ENCODE measurements around the gene KLF7. TPM values are rescaled to one million over a fixed set of nuclear protein-coding genes. Genes with fewer than 3 reads are reported as not detected.
A peak's percentile ranks its signal among the peaks of the same experiment; 100 is the strongest.

The KLF7 gene
- total RNA-seq, 1 donor from 2014 or later: 120 TPM

- Mint-ChIP-seq H3K9me3 (ENCODE audit: unreplicated experiment) (no peaks in the 10 kb centered on the region), H3K27me3 (ENCODE audit: unreplicated experiment) (peaks cover 2% of the 10 kb centered on the region), H3K4me1 (ENCODE audit: unreplicated experiment) (peaks cover 98% of the 10 kb centered on the region), H3K36me3 (ENCODE audit: low read depth, unreplicated experiment) (peaks cover 20% of the 10 kb centered on the region), H3K27ac (ENCODE audit: unreplicated experiment) (peak overlapping the region; percentile 40), H3K4me3 (ENCODE audit: unreplicated experiment) (peak overlapping the region; percentile 26)
- TF ChIP-seq, protein P1, sequence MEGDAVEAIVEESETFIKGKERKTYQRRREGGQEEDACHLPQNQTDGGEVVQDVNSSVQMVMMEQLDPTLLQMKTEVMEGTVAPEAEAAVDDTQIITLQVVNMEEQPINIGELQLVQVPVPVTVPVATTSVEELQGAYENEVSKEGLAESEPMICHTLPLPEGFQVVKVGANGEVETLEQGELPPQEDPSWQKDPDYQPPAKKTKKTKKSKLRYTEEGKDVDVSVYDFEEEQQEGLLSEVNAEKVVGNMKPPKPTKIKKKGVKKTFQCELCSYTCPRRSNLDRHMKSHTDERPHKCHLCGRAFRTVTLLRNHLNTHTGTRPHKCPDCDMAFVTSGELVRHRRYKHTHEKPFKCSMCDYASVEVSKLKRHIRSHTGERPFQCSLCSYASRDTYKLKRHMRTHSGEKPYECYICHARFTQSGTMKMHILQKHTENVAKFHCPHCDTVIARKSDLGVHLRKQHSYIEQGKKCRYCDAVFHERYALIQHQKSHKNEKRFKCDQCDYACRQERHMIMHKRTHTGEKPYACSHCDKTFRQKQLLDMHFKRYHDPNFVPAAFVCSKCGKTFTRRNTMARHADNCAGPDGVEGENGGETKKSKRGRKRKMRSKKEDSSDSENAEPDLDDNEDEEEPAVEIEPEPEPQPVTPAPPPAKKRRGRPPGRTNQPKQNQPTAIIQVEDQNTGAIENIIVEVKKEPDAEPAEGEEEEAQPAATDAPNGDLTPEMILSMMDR (IDR thresholded peaks at IDR 0.05; ENCODE audit: unreplicated experiment): no peak
- no peak for DNase-seq (ENCODE audit: low spot score)
Observed at GRCh38 chr2:207156451-207157161, 9.1 kb downstream of the KLF7 start.

DNA sequence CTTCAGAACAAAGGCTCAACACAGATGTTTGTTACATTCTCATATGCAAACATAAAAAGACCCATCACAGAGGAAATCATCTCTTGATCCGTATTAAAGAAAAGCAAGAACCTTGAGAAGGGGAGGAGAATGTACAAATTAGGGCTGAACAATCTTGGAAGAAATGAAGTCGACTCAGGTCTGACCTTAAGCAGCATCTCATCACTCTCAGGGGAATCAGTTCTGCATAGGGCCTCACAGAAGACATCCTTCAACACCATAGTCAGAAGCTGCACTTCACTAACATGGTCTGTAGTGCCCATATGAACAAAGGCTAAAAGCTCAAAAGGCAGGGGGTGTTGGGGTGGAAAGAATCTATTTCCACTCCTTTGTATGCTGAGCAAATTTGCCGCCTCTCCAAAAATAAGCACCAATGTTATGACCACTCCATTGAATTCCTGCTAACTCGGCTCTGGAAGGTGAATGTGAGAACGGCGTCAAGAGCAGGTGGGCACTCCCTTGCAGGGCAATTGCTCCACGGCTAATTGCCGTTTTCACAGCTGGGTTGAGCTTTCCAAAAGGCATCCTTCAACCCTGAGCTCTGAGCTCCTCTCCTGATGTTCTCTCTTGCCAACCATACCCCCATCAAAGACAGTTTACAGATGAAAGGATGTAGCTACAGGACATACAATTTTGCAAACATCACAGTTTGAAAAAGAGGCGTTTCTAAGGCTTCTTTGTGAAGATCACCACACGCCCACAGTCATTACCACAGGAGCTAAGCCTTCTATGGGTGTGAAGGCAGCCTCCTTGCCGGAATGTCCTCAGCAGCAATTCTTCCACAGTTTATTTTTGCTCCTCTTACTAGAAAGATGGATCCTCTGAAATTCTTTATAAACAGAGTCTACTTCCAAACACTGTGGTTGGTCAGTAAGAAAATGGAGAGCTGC is 10.0 kb downstream of the KLF7 start:
- TF ChIP-seq, protein P1 (IDR thresholded peaks at IDR 0.05; ENCODE audit: unreplicated experiment): no peak
- H3K4me3 Mint-ChIP-seq (ENCODE audit: unreplicated experiment): no peak overlapping the region
- peak overlapping the region; percentile 58 for H3K27ac Mint-ChIP-seq (ENCODE audit: unreplicated experiment)
- peaks cover 20% of the 10 kb centered on the region for H3K36me3 Mint-ChIP-seq (ENCODE audit: low read depth, unreplicated experiment)
- no peak for DNase-seq (ENCODE audit: low spot score)
- H3K9me3 Mint-ChIP-seq (ENCODE audit: unreplicated experiment): no peaks in the 10 kb centered on the region
- peaks cover 2% of the 10 kb centered on the region for H3K27me3 Mint-ChIP-seq (ENCODE audit: unreplicated experiment)
- H3K4me1 Mint-ChIP-seq (ENCODE audit: unreplicated experiment): peaks cover 95% of the 10 kb centered on the region

DNA sequence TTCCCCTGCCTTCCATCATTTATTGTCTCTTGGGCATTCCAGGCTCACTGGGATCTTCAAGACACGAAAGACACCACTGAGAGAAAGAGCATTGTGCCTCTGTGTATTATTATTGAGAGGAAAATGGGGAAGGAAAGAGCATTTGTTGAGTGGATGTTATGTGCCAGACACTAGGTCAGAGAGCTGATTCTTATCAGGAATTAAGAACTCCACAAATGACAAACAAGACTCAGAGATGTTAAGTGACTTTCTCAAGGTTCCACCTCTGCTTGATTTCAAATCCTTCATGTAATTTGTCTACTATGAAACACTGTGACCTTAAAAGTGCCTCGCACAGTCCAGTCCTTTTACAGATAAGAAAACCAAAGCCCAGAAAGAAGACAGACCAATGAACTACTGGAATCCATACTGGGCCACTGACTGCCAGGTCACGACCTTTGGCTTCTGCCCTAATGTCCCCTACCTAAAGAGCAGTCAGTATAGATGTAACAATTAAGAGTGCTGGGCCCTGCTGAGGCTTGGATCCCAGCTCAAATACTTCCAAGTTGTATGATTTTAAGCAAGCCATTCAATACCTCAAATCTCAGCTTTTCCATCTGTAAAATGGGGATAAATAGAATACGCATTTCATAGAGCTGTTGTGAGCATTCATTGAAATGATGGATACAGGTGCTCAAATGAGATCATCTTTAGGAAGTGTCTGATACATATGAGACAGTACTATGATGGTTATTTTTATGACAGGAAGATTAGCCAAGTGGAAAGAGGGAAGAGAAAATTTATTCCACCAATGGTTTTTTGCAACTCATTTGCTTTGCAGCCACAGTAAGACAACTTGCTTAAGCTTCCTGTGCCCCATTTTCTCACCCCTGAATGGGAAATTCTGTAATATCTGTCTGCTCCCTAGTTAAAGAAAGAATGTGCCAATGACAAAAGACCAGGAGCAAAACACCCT is 10.9 kb downstream of the KLF7 start:
- TF ChIP-seq, protein P1 (IDR thresholded peaks at IDR 0.05; ENCODE audit: unreplicated experiment): no peak
- peaks cover 2% of the 10 kb centered on the region for H3K27me3 Mint-ChIP-seq (ENCODE audit: unreplicated experiment)
- no peak for DNase-seq (ENCODE audit: low spot score)
- H3K4me1 Mint-ChIP-seq (ENCODE audit: unreplicated experiment): peaks cover 95% of the 10 kb centered on the region
- peak overlapping the region; percentile 72 for H3K27ac Mint-ChIP-seq (ENCODE audit: unreplicated experiment)
- H3K4me3 Mint-ChIP-seq (ENCODE audit: unreplicated experiment): peak overlapping the region; percentile 49
- H3K36me3 Mint-ChIP-seq (ENCODE audit: low read depth, unreplicated experiment): peaks cover 20% of the 10 kb centered on the region
- H3K9me3 Mint-ChIP-seq (ENCODE audit: unreplicated experiment): no peaks in the 10 kb centered on the region

DNA sequence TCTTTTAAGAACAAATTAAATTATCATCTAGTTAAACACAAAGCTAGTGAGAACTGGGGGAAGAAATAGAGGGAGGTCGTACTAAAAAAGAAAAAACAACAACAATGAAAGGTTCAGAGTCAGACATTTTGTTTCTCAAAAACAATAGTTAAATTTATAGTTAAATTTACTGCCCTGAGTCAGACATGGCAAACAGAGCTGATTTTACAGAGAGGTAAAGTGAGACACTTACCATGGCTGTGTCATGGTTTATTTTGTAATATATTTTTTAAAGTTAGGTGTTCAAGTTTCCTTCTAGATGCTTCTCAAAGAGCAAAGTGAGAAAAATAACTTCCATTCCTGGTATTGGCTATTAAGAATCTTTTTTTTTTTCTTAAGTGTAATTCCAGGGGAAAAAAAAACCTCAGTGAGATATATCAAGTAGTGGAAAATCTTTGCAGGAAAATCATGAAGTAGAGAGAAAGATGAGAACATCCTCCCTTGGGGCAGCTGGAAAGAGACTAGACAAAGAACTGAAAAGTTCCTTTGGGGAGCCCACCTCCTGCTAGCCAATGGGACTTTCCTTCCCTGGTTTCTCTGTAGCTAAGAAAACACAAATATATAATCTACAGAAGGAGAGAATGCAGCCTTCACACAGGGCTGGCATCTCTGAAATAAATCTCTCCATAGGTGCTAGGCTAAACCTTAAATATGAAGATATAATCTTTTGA is 12.3 kb downstream of the KLF7 start:
- no peak overlapping the region for H3K4me3 Mint-ChIP-seq (ENCODE audit: unreplicated experiment)
- no peaks in the 10 kb centered on the region for H3K9me3 Mint-ChIP-seq (ENCODE audit: unreplicated experiment)
- H3K27me3 Mint-ChIP-seq (ENCODE audit: unreplicated experiment): peaks cover 2% of the 10 kb centered on the region
- DNase-seq (ENCODE audit: low spot score): no peak
- TF ChIP-seq, protein P1 (IDR thresholded peaks at IDR 0.05; ENCODE audit: unreplicated experiment): no peak
- no peak overlapping the region for H3K27ac Mint-ChIP-seq (ENCODE audit: unreplicated experiment)
- H3K4me1 Mint-ChIP-seq (ENCODE audit: unreplicated experiment): peaks cover 95% of the 10 kb centered on the region
- peaks cover 25% of the 10 kb centered on the region for H3K36me3 Mint-ChIP-seq (ENCODE audit: low read depth, unreplicated experiment)

All from endothelial cell (in vitro differentiated cells).